Measurements from ENCODE around the gene INS. TPM values are rescaled to one million over a fixed set of nuclear protein-coding genes. Genes with fewer than 3 reads are reported as not detected.

Gene INS
- total and polyA plus RNA-seq, 2 of the 8 experiments (the other 6 are each of a cell fraction or from before 2014, with no cell fraction given) = not detected

DNA sequence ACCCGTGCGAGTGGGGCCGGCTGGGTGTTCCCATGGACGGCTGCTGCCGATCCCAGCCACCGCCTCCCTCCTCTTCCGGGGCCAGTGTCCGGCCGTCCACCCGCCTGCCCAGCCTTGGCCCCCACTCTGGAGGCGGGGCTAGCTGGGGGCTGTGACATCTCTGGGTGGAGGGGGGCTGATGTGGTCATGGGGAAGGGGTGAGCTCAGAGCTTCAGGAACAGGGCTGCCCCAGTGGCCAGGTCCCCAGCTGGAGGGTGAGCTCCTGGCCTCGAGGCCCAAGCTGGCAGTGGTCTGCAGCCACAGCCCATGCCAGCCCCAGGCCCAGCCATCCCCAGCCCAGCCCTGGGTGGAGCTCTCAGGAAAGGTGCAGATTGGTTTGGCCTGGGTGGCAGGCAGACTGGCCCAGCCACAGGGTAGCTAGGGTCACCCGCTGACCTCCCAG, 2.7 kb downstream of the INS start (continued):
- no peak for TF ChIP-seq SP4 (IDR thresholded peaks at IDR 0.05; ENCODE audit: low read length)
- no peak for TF ChIP-seq ZNF274 (IDR thresholded peaks at IDR 0.05; ENCODE audit: borderline replicate concordance, extremely low read depth, low read length)
- TF ChIP-seq SUZ12 (IDR thresholded peaks at IDR 0.05; ENCODE audit: low read length) = no peak
- no peak for TF ChIP-seq TAF7 (optimal IDR thresholded peaks at IDR 0.05; ENCODE audit: borderline replicate concordance, low read depth, low read length)

Measured in H1 (cell line).